Adipocyte (in vitro differentiated cells): ENCODE data around the gene DNAH14.
"Not testable (repeated sequence)": the region's sequence is repeated elsewhere in the genome, so short reads cannot be mapped to it uniquely, and the experiment has no call there.

ENCODE experiments used
- DNase-seq: peaks from one replicate; pipeline ENCODE4 v3.0.0-alpha.2; 2015; ENCODE audit warnings: low read depth
- H3K27me3 ChIP-seq: replicated peaks from 2 replicates; pipeline ENCODE4 v1.7.0; 2013; ENCODE audit warnings: mild to moderate bottlenecking, low read length, moderate library complexity; ENCODE audit not compliant: control insufficient read depth, insufficient read depth
- H3K36me3 ChIP-seq: 2 replicates; pipeline ENCODE4 v1.7.0; 2013; ENCODE audit warnings: low read length, mild to moderate bottlenecking, moderate library complexity; ENCODE audit not compliant: control insufficient read depth, insufficient read depth, severe bottlenecking
- H3K4me1 ChIP-seq: 2 replicates; pipeline ENCODE4 v1.7.0; 2013; ENCODE audit warnings: mild to moderate bottlenecking, low read length, moderate library complexity; ENCODE audit not compliant: control insufficient read depth, insufficient read depth
- H3K4me3 ChIP-seq: 2 replicates; pipeline ENCODE4 v1.7.0; 2013; ENCODE audit warnings: mild to moderate bottlenecking, low read length, moderate library complexity
- H3K9ac ChIP-seq: 2 replicates; pipeline ENCODE4 v1.7.0; 2013; ENCODE audit warnings: mild to moderate bottlenecking, low read length, moderate library complexity
- H3K9me3 ChIP-seq: 2 replicates; pipeline ENCODE4 v1.7.0; 2013; ENCODE audit warnings: mild to moderate bottlenecking, low read length, moderate library complexity; ENCODE audit not compliant: control insufficient read depth

Gene DNAH14

DNA sequence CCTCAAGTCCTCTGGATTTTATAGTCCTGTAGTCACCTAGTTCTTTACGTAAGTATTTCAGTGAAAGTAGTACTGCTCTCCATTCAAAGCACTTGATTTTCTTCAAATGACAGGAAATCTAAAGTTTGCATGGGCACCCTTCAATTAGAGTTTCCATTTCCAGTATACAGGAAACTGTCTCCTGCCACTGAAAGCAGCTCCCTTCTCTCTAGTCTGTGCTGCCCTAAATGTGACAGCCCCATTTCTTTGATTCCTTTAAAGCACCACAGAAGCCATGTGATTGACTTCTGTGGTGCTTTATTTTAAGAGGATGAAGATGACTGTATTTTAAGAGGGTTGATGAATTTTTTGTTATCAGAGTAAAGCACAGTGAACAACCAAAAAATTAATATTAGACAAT is 226.1 kb downstream of the DNAH14 start:
- no peak overlapping the region for H3K4me3 ChIP-seq
- no peaks in the 10 kb centered on the region for H3K27me3 ChIP-seq
- no peak overlapping the region for H3K9ac ChIP-seq
- H3K36me3 ChIP-seq, result peaks cover 3% of the 10 kb centered on the region
- no peaks in the 10 kb centered on the region for H3K9me3 ChIP-seq
- DNase-seq, result no peak
- no peaks in the 10 kb centered on the region for H3K4me1 ChIP-seq

- H3K4me1 ChIP-seq, result no peaks in the 10 kb centered on the region
- no peak overlapping the region for H3K4me3 ChIP-seq
- DNase-seq, result no peak
- no peak overlapping the region for H3K9ac ChIP-seq
- no peaks in the 10 kb centered on the region for H3K9me3 ChIP-seq
- no peaks in the 10 kb centered on the region for H3K27me3 ChIP-seq
- H3K36me3 ChIP-seq, result peaks cover 3% of the 10 kb centered on the region
Measured at GRCh38 chr1:225156254-225156653, 226.8 kb downstream of the DNAH14 start.

- DNase-seq, result no peak
- no peaks in the 10 kb centered on the region for H3K4me1 ChIP-seq
- no peaks in the 10 kb centered on the region for H3K9me3 ChIP-seq
- H3K36me3 ChIP-seq, result no peaks in the 10 kb centered on the region
- no peak overlapping the region for H3K4me3 ChIP-seq
- no peaks in the 10 kb centered on the region for H3K27me3 ChIP-seq
- H3K9ac ChIP-seq, result no peak overlapping the region
Measured at GRCh38 chr1:225158291-225158690, 228.8 kb downstream of the DNAH14 start.

GRCh38 chr1:225159793-225160192 is 230.3 kb downstream of the DNAH14 start:
- Histone ChIP-seq H3K9ac (no peak overlapping the region), H3K27me3 (no peaks in the 10 kb centered on the region), H3K9me3 (no peaks in the 10 kb centered on the region), H3K36me3 (no peaks in the 10 kb centered on the region), H3K4me1 (no peaks in the 10 kb centered on the region), H3K4me3 (no peak overlapping the region)
- DNase-seq, result no peak

DNA sequence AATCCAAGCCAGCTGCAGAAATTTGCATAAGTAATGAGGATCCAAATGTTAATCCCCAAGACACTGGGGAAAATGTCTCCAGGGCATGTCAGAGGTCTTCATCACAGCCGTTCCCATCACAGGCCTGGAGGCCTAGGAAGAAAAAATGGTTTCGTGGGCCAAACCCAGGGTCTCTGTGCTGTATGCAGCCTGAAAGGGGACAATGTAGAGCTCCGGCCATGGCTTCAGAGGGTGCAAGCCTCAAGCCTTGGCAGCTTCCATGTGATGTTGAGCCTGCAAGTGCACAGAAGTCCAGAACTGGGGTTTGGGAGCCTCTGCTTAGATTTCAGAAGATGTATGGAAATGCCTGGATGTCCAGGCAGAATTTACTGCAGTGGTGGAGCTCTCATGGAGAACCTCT is 247.9 kb downstream of the DNAH14 start:
- not testable (repeated sequence) for DNase-seq, H3K9ac ChIP-seq, H3K4me1 ChIP-seq, H3K4me3 ChIP-seq, H3K27me3 ChIP-seq, H3K36me3 ChIP-seq
- peaks cover 33% of the 10 kb centered on the region for H3K9me3 ChIP-seq

- Histone ChIP-seq H3K4me1 (no peaks in the 10 kb centered on the region), H3K9me3 (peaks cover 33% of the 10 kb centered on the region), H3K9ac (no peak overlapping the region), H3K4me3 (no peak overlapping the region), H3K36me3 (no peaks in the 10 kb centered on the region), H3K27me3 (no peaks in the 10 kb centered on the region)
- DNase-seq, result no peak
Measured at GRCh38 chr1:225179686-225180085, 250.2 kb downstream of the DNAH14 start.

- no peak overlapping the region for H3K9ac ChIP-seq
- no peaks in the 10 kb centered on the region for H3K27me3 ChIP-seq
- peaks cover 33% of the 10 kb centered on the region for H3K9me3 ChIP-seq
- no peaks in the 10 kb centered on the region for H3K36me3 ChIP-seq
- H3K4me3 ChIP-seq, result no peak overlapping the region
- DNase-seq, result no peak
- no peaks in the 10 kb centered on the region for H3K4me1 ChIP-seq
Measured at GRCh38 chr1:225182716-225183115, 253.2 kb downstream of the DNAH14 start.

DNA sequence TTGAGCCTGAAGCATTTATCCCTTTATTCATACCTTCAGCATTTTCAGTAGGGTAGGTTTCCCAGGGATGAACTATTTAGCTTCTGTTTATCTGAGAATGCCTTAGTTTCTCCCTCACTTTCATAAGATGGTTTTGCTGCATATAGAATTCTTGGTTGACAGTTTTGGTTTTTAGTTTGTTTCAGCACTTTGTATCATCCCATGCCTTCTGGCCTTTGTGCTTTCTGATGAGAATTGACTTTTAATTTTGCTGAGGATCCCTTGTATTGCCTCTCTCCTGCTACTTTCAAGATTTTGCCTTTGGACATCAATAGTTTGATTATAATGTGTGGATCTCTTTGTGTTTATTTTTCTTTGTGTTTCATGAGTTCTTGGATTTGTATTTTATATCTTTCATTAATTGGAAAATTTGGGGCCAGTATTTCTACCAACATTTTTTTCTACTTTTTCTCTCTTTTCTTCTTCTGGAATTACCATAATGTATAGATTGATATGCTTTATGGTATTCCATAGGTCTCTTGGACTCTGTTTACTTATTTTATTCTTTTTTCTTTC is 261.8 kb downstream of the DNAH14 start:
- peaks cover 7% of the 10 kb centered on the region for H3K36me3 ChIP-seq
- H3K27me3 ChIP-seq, result no peaks in the 10 kb centered on the region
- no peak overlapping the region for H3K9ac ChIP-seq
- no peak for DNase-seq
- no peaks in the 10 kb centered on the region for H3K4me1 ChIP-seq
- H3K9me3 ChIP-seq, result peaks cover 44% of the 10 kb centered on the region
- H3K4me3 ChIP-seq, result no peak overlapping the region

- no peaks in the 10 kb centered on the region for H3K9me3 ChIP-seq
- no peaks in the 10 kb centered on the region for H3K36me3 ChIP-seq
- no peak for DNase-seq
Measured at GRCh38 chr1:225201447-225201846, 272.0 kb downstream of the DNAH14 start.

GRCh38 chr1:225207791-225208190 is 278.3 kb downstream of the DNAH14 start:
- Histone ChIP-seq H3K36me3 (no peaks in the 10 kb centered on the region), H3K27me3 (no peaks in the 10 kb centered on the region), H3K4me3 (no peak overlapping the region), H3K9me3 (peaks cover 12% of the 10 kb centered on the region), H3K4me1 (no peaks in the 10 kb centered on the region), H3K9ac (no peak overlapping the region)
- no peak for DNase-seq

More at GRCh38 chr1:225201447-225201846, 272.0 kb downstream of the DNAH14 start:
- H3K27me3 ChIP-seq, result no peaks in the 10 kb centered on the region
- no peak overlapping the region for H3K9ac ChIP-seq
- no peaks in the 10 kb centered on the region for H3K4me1 ChIP-seq
- no peak overlapping the region for H3K4me3 ChIP-seq

DNA sequence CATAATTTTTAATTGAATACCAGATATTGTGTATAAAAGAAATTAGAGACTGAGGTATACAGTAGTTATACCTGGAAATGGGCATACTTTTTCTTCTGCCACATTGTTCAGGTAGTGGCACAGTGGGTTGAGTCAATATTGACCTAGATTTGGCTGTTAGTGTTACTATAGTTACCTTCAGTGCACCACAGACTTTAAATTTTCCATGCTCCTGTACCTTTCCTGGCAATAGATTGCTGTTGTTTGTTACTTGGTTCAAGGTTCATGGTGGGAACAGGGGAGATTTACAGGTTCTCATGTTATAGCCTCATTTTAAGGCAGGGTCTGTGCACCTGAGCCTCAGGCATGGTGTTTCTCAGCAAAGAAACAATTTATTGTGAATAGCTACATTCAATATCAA is 279.7 kb downstream of the DNAH14 start:
- no peak overlapping the region for H3K9ac ChIP-seq

GRCh38 chr1:225210180-225210579 is 280.7 kb downstream of the DNAH14 start:
- H3K36me3 ChIP-seq, H3K27me3 ChIP-seq, H3K9ac ChIP-seq, H3K4me3 ChIP-seq, H3K4me1 ChIP-seq, DNase-seq: not testable (repeated sequence)
- H3K9me3 ChIP-seq, result peaks cover 12% of the 10 kb centered on the region

More for the DNA sequence above, 279.7 kb downstream of the DNAH14 start:
- H3K4me1 ChIP-seq, result no peaks in the 10 kb centered on the region
- no peak for DNase-seq
- H3K36me3 ChIP-seq, result no peaks in the 10 kb centered on the region
- H3K9me3 ChIP-seq, result peaks cover 12% of the 10 kb centered on the region
- no peaks in the 10 kb centered on the region for H3K27me3 ChIP-seq
- no peak overlapping the region for H3K4me3 ChIP-seq
